Measurements from ENCODE around the gene PIGO.
A peak's percentile ranks its signal among the peaks of the same experiment; 100 is the strongest.

Gene PIGO

GRCh38 chr9:35070823-35071813 is 25.3 kb downstream of the PIGO start:
- no peak for DNase-seq

- no peak for DNase-seq
Observed at GRCh38 chr9:35069020-35069419, 27.4 kb downstream of the PIGO start.

- DNase-seq: no peak
Observed at GRCh38 chr9:35067056-35067455, 29.3 kb downstream of the PIGO start.

GRCh38 chr9:35060548-35061207 is 35.7 kb downstream of the PIGO start:
- DNase-seq: no peak

GRCh38 chr9:35059438-35059837 is 37.0 kb downstream of the PIGO start:
- no peak for DNase-seq

- DNase-seq: no peak
Observed at GRCh38 chr9:35057271-35057620, 39.1 kb downstream of the PIGO start.

GRCh38 chr9:35056571-35057270 is 39.7 kb downstream of the PIGO start:
- DNase-seq: no peak

GRCh38 chr9:35054871-35055644 is 41.3 kb downstream of the PIGO start:
- no peak for DNase-seq

DNA sequence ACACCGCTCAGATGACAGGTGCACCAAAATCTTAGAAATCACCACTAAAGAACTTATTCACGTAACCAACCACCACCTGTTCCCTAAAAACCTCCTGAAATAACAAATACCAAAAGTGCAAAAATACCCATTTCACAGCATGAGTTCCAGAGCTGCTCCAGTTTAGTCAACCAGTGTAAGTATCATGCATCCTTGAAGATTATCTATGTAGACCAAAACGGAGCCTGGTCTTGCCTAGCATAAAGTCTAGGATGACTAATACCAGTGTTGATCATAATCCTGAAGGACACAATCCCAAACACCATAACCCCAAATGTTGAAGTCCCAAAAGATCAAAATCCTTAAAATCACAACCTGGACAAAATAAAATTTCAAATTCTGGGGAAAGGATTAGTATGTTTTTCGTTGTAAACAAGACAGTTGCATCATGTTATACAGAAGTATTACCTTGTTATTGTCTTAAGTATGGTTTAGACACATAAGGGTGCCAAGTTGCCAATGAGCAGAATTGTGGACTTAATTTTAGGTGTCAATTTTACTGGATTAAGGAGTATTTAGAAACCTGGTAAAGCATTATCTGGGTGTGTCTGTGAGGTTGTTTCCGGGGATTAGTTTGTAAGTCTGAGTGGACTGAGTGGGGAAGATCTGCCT is 42.1 kb downstream of the PIGO start:
- DNase-seq: no peak

GRCh38 chr9:35051069-35051967 is 45.1 kb downstream of the PIGO start:
- peak in 4 of 5 donors; percentile 11 to 48 (median 25) for DNase-seq

DNA sequence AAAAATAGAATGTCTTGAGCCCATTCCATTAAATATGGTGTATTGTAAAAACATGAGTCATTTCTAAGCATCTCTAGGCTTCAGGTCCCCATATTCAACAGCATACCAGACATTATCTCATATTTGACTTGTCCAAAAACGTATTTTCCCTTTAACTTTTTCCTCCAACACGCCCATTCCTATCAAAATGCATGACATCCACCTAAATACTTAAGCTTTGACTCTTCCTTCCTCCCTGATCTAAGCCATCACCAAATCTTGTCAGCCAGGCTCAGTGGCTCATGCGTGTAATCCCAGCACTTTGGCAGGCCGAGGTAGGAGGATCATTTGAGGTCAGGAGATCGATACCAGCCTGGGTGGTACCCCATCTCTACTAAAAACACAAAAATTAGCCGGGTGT is 47.9 kb downstream of the PIGO start:
- DNase-seq: no peak

- no peak for DNase-seq
Observed at GRCh38 chr9:35044071-35044470, 52.3 kb downstream of the PIGO start.

GRCh38 chr9:35042891-35043545 is 53.4 kb downstream of the PIGO start:
- DNase-seq: no peak

DNA sequence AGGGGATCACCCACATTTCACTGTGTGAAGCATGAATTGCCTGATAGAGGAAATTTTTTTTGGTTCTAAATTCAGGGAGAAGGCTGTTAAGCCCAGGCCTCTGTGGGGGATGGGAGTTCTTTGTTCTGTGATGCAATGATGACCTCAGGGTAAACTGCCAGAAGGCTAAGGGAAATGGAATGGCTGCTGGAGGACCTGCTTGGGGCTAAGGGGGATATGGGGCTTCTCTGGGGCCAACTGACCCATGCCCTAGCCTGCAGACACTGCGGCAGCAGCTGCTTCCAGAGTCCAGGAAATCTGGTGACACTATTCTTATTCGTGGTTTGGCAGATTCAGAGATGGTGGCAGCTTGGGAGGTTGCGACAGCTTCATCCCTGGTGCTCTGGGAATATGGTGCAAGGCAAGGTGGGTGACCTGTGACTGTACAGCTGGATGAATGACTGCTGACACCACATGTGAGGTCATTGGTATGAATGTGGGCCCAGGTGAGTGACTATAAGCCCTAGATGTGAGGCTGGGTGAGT is 54.2 kb downstream of the PIGO start:
- DNase-seq: no peak

Data from T-helper 1 cell (primary cell).